Thyroid gland (tissue), 4 donors: ENCODE results near the gene UBE4B.

Experiments
- POLR2A ChIP-seq, 2 donors: fragments of 450-650 bp; IDR thresholded peaks; one replicate each; pipeline ENCODE4 v1.6.1; 2017; ENCODE audit warnings: antibody characterized with exemption in 2 of 2, mild to moderate bottlenecking in 2 of 2, moderate library complexity in 1 of 2
- TF ChIP-seq, protein P1 (sequence below), 6 experiments: fragments of 200-600 bp in 3 of 6; fragments of 450-650 bp in 3 of 6; sonication (generic) in 3 of 6; IDR thresholded peaks; one replicate each; pipeline ENCODE4 v1.5.1; 2016 to 2019; ENCODE audit warnings: antibody characterized with exemption in 6 of 6, mild to moderate bottlenecking in 2 of 6, inconsistent platforms in 1 of 6, moderate library complexity in 1 of 6

DNA sequence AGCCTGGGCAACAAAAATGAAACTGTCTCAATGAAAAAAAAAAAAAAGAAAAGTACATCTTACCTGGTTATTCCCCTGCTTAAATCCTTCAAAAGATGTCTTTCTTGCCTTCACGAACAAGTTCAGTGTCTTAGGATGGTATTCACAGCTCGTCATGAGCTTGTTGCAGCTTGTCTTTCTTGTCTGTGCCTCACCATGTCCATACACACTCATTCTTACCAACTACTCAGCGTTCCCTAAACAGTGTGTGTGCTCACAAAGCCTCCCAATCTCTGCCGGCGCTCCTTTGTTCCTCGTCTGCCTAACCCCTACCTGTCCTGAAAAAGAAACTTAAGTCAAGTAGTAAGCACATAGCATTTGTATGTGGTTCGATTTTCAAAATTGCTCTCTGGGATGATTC, 31.1 kb downstream of the UBE4B start:
- TF ChIP-seq POLR2A (IDR thresholded peaks at IDR 0.05): no peak
- TF ChIP-seq, protein P1, sequence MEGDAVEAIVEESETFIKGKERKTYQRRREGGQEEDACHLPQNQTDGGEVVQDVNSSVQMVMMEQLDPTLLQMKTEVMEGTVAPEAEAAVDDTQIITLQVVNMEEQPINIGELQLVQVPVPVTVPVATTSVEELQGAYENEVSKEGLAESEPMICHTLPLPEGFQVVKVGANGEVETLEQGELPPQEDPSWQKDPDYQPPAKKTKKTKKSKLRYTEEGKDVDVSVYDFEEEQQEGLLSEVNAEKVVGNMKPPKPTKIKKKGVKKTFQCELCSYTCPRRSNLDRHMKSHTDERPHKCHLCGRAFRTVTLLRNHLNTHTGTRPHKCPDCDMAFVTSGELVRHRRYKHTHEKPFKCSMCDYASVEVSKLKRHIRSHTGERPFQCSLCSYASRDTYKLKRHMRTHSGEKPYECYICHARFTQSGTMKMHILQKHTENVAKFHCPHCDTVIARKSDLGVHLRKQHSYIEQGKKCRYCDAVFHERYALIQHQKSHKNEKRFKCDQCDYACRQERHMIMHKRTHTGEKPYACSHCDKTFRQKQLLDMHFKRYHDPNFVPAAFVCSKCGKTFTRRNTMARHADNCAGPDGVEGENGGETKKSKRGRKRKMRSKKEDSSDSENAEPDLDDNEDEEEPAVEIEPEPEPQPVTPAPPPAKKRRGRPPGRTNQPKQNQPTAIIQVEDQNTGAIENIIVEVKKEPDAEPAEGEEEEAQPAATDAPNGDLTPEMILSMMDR (IDR thresholded peaks at IDR 0.05): no peak
